GM12878 (cell line): Measurements from ENCODE around the gene H1-8. TPM values are rescaled to one million over a fixed set of nuclear protein-coding genes. Genes with fewer than 3 reads are reported as not detected.

Experiments used
- ATAC-seq: fragments of 200-7000 bp; cut with Tn5 transposase; 3 replicates; pipeline ENCODE4 v1.9.1; 2020; ENCODE audit warnings: mild to moderate bottlenecking, moderate library complexity
- BruUV-seq: library from RNA; stranded (reverse); fragments of 400-500 nt; replicated peaks from 2 replicates; lab custom pipeline; 2021; lab: Mats Ljungman, UMichigan
- CTCF ChIA-PET: fragments of 300-600 bp; sonication (Branson Sonifier 250); formaldehyde crosslinking; extraction: SDS; loops from one replicate; lab custom pipeline; 2021; ENCODE audit warnings: inconsistent platforms; lab: Yijun Ruan, JAX
- POLR2A ChIA-PET: fragments of 350-600 bp; formaldehyde crosslinking; extraction: SDS; loops from one replicate; lab custom pipeline; 2021; ENCODE audit warnings: inconsistent platforms; lab: Charles Lee
- RAD21 ChIA-PET: fragments of 300-600 bp; sonication (Branson Sonifier 250); formaldehyde crosslinking; loops from one replicate; lab custom pipeline; 2023; ENCODE audit warnings: antibody characterized with exemption; ENCODE audit not compliant: unreplicated experiment; lab: Charles Lee
- SMC1A ChIA-PET: fragments of 300-600 bp; sonication (Branson Sonifier 250); formaldehyde crosslinking; loops from one replicate; lab custom pipeline; 2023; ENCODE audit not compliant: unreplicated experiment, uncharacterized antibody; lab: Charles Lee
- DNase-seq: peaks from one replicate; pipeline ENCODE4 v3.0.0-alpha.2; 2011; ENCODE audit warnings: low read depth, low spot score
- FAIRE-seq: peaks from 3 replicates; lab custom pipeline; 2011; peaks lifted over from hg19 to GRCh38; lab: Jason Lieb, UNC
- H2AFZ ChIP-seq: 2 replicates; pipeline ENCODE4 v1.6.0; 2011; ENCODE audit warnings: low read depth, low read length, control low read depth; ENCODE audit not compliant: control insufficient read depth
- H3K27ac ChIP-seq: 2 replicates; pipeline ENCODE4 v1.5.1; 2011; ENCODE audit warnings: control low read depth; ENCODE audit not compliant: control insufficient read depth, insufficient read depth
- H3K27me3 ChIP-seq, 2 experiments: replicated peaks in 1 of 2; 2 replicates each; pipeline versions ENCODE4 v1.6.0 to v1.6.1; 2011; ENCODE audit warnings: low read length in 1 of 2; ENCODE audit not compliant: control insufficient read depth in 2 of 2, insufficient read depth in 2 of 2
- H3K36me3 ChIP-seq, 2 experiments: 2 replicates each; pipeline ENCODE4 v1.5.1; 2011; ENCODE audit warnings: low read length in 1 of 2; ENCODE audit not compliant: control insufficient read depth in 2 of 2, insufficient read depth in 2 of 2
- H3K4me1 ChIP-seq: 2 replicates; pipeline ENCODE4 v1.6.1; 2011; ENCODE audit warnings: mild to moderate bottlenecking, low read length, moderate library complexity, mixed read lengths; ENCODE audit not compliant: control insufficient read depth, insufficient read depth
- H3K4me2 ChIP-seq: 2 replicates; pipeline ENCODE4 v1.6.0; 2011; ENCODE audit warnings: control low read depth; ENCODE audit not compliant: control insufficient read depth, insufficient read depth
- H3K4me3 ChIP-seq: fragments of 200-600 bp; sonication (generic); 2 replicates; pipeline ENCODE4 v1.5.1; 2016
- H3K79me2 ChIP-seq: 2 replicates; pipeline ENCODE4 v1.6.0; 2011; ENCODE audit warnings: low read length; ENCODE audit not compliant: control insufficient read depth, insufficient read depth
- H3K9ac ChIP-seq: 2 replicates; pipeline ENCODE4 v1.8.0; 2011; ENCODE audit warnings: low read length, control low read depth, mixed read lengths; ENCODE audit not compliant: control insufficient read depth, insufficient read depth
- H3K9me3 ChIP-seq: replicated peaks from 3 replicates; pipeline ENCODE4 v1.5.1; 2011; ENCODE audit warnings: mild to moderate bottlenecking, low read length; ENCODE audit not compliant: control insufficient read depth, insufficient read depth
- H4K20me1 ChIP-seq: 2 replicates; pipeline ENCODE4 v1.6.0; 2011; ENCODE audit not compliant: control insufficient read depth, insufficient read depth
- ELK1 ChIP-seq: IDR thresholded peaks from 2 replicates; pipeline ENCODE4 v1.6.1; 2012; ENCODE audit warnings: low read depth, low read length, improper control_type of control experiment
- KDM1A ChIP-seq: fragments of 200-600 bp; sonication (generic); IDR thresholded peaks from 2 replicates; pipeline ENCODE4 v1.6.1; 2016; ENCODE audit warnings: borderline replicate concordance
- KLF5 ChIP-seq: fragments of 450-650 bp; IDR thresholded peaks from 2 replicates; pipeline ENCODE4 v1.6.1; 2014; ENCODE audit warnings: mild to moderate bottlenecking; ENCODE audit not compliant: partially characterized antibody
- LARP7 ChIP-seq: fragments of 450-650 bp; IDR thresholded peaks from 2 replicates; pipeline ENCODE4 v1.6.1; 2017; ENCODE audit warnings: mild to moderate bottlenecking
- MTA3 ChIP-seq: IDR thresholded peaks from 2 replicates; pipeline ENCODE4 v1.6.1; 2012; ENCODE audit warnings: low read length, inconsistent platforms, borderline replicate concordance
- MYC ChIP-seq: IDR thresholded peaks from 2 replicates; pipeline ENCODE4 v1.6.1; 2011; ENCODE audit warnings: mild to moderate bottlenecking, low read length, moderate library complexity, inconsistent platforms; ENCODE audit not compliant: insufficient read depth, insufficient replicate concordance, insufficient read length, severe bottlenecking
- POLR2AphosphoS2 ChIP-seq: IDR thresholded peaks from 2 replicates; pipeline ENCODE4 v1.6.1; 2011; ENCODE audit warnings: low read depth, mild to moderate bottlenecking, low read length, improper control_type of control experiment, moderate library complexity
- SPI1 ChIP-seq: IDR thresholded peaks from 2 replicates; pipeline ENCODE4 v1.6.1; 2011; ENCODE audit warnings: low read depth, mild to moderate bottlenecking, low read length, moderate library complexity, borderline replicate concordance; ENCODE audit not compliant: insufficient read depth
- TCF7 ChIP-seq: IDR thresholded peaks from 2 replicates; pipeline ENCODE4 v1.6.1; 2014; ENCODE audit warnings: antibody characterized with exemption, borderline replicate concordance
- ZNF592 ChIP-seq: fragments of 450-650 bp; IDR thresholded peaks from 2 replicates; pipeline ENCODE4 v1.6.1; 2017; ENCODE audit warnings: mild to moderate bottlenecking, moderate library complexity
- WGBS: methylation state at CpG from one replicate; pipeline ENCODE4 v1.1.6; 2016; ENCODE audit warnings: low lambda C conversion rate; ENCODE audit not compliant: insufficient replicate concordance, insufficient coverage; ENCODE audit errors: missing lambda C conversion rate; 5-methylcytosine and 5-hydroxymethylcytosine counted together
- in situ Hi-C: fragments of 300-500 bp; cut with MboI; formaldehyde crosslinking; loops from 9 replicates; pipeline ENCODE4 v1.14.3; 2018; ENCODE audit warnings: mixed read lengths
- intact Hi-C: fragments of 100-400 bp; cut with micrococcal nuclease; formaldehyde crosslinking; loops from one replicate; pipeline ENCODE4 v1.14.2; 2022; ENCODE audit not compliant: unreplicated experiment
- polyA plus RNA-seq, 11 experiments: library from polyadenylated mRNA; depleted of rRNA in 4 of 11; unstranded in 6 of 11; stranded (reverse) in 5 of 11; fragments of >200 nt; fragmentation: Nextera tagmentation in 4 of 11; fragmentation: Illumina TruSeq in 1 of 11; extraction: Ambion mirVana in 4 of 11; extraction: Trizol in 1 of 11; gene quantifications; 1 replicate in 1 of 11; 2 replicates in 10 of 11; pipeline versions ENCODE4 v1.2.1 to v1.2.3, GENCODE V29; 2011 to 2016; ENCODE audit warnings: inconsistent platforms in 2 of 11, missing spikeins in 2 of 11, low read depth in 1 of 11
- total RNA-seq, 4 experiments: library from RNA; depleted of rRNA in 3 of 4; stranded (reverse); fragments of >200 nt in 3 of 4; fragmentation: Illumina TruSeq in 1 of 4; extraction: Trizol in 1 of 4; gene quantifications; 2 replicates each; pipeline versions ENCODE4 v1.2.1 to v1.2.3, GENCODE V29; 2013 to 2021

Gene H1-8
- total and polyA plus RNA-seq, 10 of the 15 experiments (the other 5 are each of a cell fraction or from before 2014, with no cell fraction given), result not detected

GRCh38 chr3:129501630-129502029 is 41.3 kb upstream of the H1-8 start (continued):
- TF ChIP-seq MYC (no peak), LARP7 (no peak), ELK1 (no peak), POLR2AphosphoS2 (no peak)
- TF ChIP-seq, all 136 proteins: peak for 0

GRCh38 chr3:129502641-129503408 is 40.1 kb upstream of the H1-8 start:
- intact Hi-C loops, result no loop called here
- in situ Hi-C loops, result no loop called here
- TF ChIP-seq SPI1 (no peak), MTA3 (no peak), KLF5 (no peak), ZNF592 (no peak), KDM1A (no peak), TCF7 (no peak)
- FAIRE-seq (no peak), DNase-seq (no peak), ATAC-seq (no peak)
- H3K4me3 ChIP-seq, result no peak overlapping the region
- CTCF ChIA-PET, result interaction anchor here (1.2 kb wide), 1 partner anchor 533 kb away, joined by 3 read pairs; no protein-coding TSS in a partner anchor
- H3K36me3 ChIP-seq, result no peaks in the 10 kb centered on the region; a peak in 1 of 4 replicates
- no peak overlapping the region for H3K9ac ChIP-seq
- no peak overlapping the region for H3K27ac ChIP-seq
- H3K9me3 ChIP-seq, result no peaks in the 10 kb centered on the region
- no peaks in the 10 kb centered on the region for H3K79me2 ChIP-seq
- no peak overlapping the region for H2AFZ ChIP-seq
- no TSS peak for BruUV-seq
- no peak overlapping the region for H3K4me2 ChIP-seq
- RAD21 ChIA-PET, result no interaction called here
- WGBS, result 85% methylated on average over 18 of the region's 18 CpGs
- POLR2A ChIA-PET, result interaction anchor here (0.5 kb wide), 1 partner anchor 103 kb away, joined by 3 read pairs; no protein-coding TSS in a partner anchor
- H3K27me3 ChIP-seq, result no peaks in the 10 kb centered on the region
- H3K4me1 ChIP-seq, result no peaks in the 10 kb centered on the region
- SMC1A ChIA-PET, result no interaction called here
- H4K20me1 ChIP-seq, result no peaks in the 10 kb centered on the region
